H1 (cell line): Measurements from ENCODE around the gene NLK. TPM values are rescaled to one million over a fixed set of nuclear protein-coding genes. Genes with fewer than 3 reads are reported as not detected.

Experiments used
- CTCF ChIA-PET: fragments of 300-600 bp; sonication (Branson Sonifier 250); formaldehyde crosslinking; loops from one replicate; lab custom pipeline; 2021; ENCODE audit not compliant: partially characterized antibody; lab: Charles Lee
- POLR2A ChIA-PET: fragments of 300-600 bp; sonication (Branson Sonifier 250); formaldehyde crosslinking; loops from one replicate; lab custom pipeline; 2021; ENCODE audit warnings: inconsistent platforms; ENCODE audit not compliant: partially characterized antibody; lab: Charles Lee
- DNase-seq, 2 experiments: peaks; one replicate each; pipeline versions ENCODE4 v3.0.0 to v3.0.0-alpha.2; 2010 to 2022; ENCODE audit warnings: low spot score in 2 of 2, low read depth in 1 of 2, mixed read lengths in 1 of 2
- FAIRE-seq: peaks from 2 replicates; lab custom pipeline; 2011; peaks lifted over from hg19 to GRCh38; lab: Jason Lieb, UNC
- H2AFZ ChIP-seq: 2 replicates; pipeline ENCODE4 v1.8.1; 2012; ENCODE audit warnings: low read length, inconsistent platforms
- H2AK5ac ChIP-seq: 2 replicates; pipeline ENCODE4 v1.6.1; 2013; ENCODE audit warnings: low read depth, low read length
- H2BK120ac ChIP-seq: replicated peaks from 2 replicates; pipeline ENCODE3; 2013; ENCODE audit warnings: low read depth, low read length, inconsistent platforms
- H2BK12ac ChIP-seq: 2 replicates; pipeline ENCODE4 v1.6.1; 2013; ENCODE audit warnings: low read depth, low read length
- H2BK15ac ChIP-seq: 2 replicates; pipeline ENCODE4 v1.6.1; 2013; ENCODE audit warnings: low read length
- H2BK20ac ChIP-seq: 2 replicates; pipeline ENCODE4 v1.6.1; 2013; ENCODE audit warnings: low read length
- H2BK5ac ChIP-seq: 2 replicates; pipeline ENCODE4 v1.6.1; 2013; ENCODE audit warnings: low read depth, low read length
- H3K14ac ChIP-seq: 2 replicates; pipeline ENCODE4 v1.6.1; 2013; ENCODE audit warnings: inconsistent platforms; ENCODE audit not compliant: insufficient read length
- H3K18ac ChIP-seq: 2 replicates; pipeline ENCODE4 v1.6.1; 2013; ENCODE audit warnings: low read length; ENCODE audit errors: extremely low read depth
- H3K23ac ChIP-seq: 2 replicates; pipeline ENCODE4 v1.6.1; 2013; ENCODE audit warnings: inconsistent platforms; ENCODE audit not compliant: insufficient read length
- H3K23me2 ChIP-seq: 2 replicates; pipeline ENCODE4 v1.6.1; 2013; ENCODE audit warnings: low read depth, low read length
- H3K27ac ChIP-seq: 2 replicates; pipeline ENCODE4 v1.6.1; 2011; ENCODE audit warnings: low read depth, low read length, inconsistent platforms
- H3K27me3 ChIP-seq, 4 experiments: replicated peaks in 1 of 4; 1 replicate in 1 of 4; 2 replicates in 3 of 4; pipeline versions ENCODE4 v1.6.1 to v1.8.1; 2011 to 2013; ENCODE audit warnings: low read length in 3 of 4, mild to moderate bottlenecking in 3 of 4, inconsistent platforms in 2 of 4, mixed read lengths in 2 of 4, moderate library complexity in 1 of 4; ENCODE audit not compliant: control insufficient read depth in 3 of 4, insufficient read depth in 3 of 4; ENCODE audit errors: extremely low read depth in 1 of 4
- H3K36me3 ChIP-seq, 4 experiments: 2 replicates each; pipeline versions ENCODE4 v1.6.1 to v1.8.1; 2011 to 2013; ENCODE audit warnings: mild to moderate bottlenecking in 4 of 4, low read length in 3 of 4, moderate library complexity in 2 of 4, control low read depth in 1 of 4, inconsistent platforms in 1 of 4; ENCODE audit not compliant: insufficient read depth in 4 of 4, control insufficient read depth in 2 of 4
- H3K4ac ChIP-seq: replicated peaks from 2 replicates; pipeline ENCODE3; 2013; ENCODE audit warnings: low read length, low read depth, mixed read lengths, inconsistent platforms; ENCODE audit not compliant: insufficient read length
- H3K4me1 ChIP-seq, 4 experiments: replicated peaks in 1 of 4; 1 replicate in 1 of 4; 2 replicates in 3 of 4; pipeline versions ENCODE4 v1.6.1 to v1.8.1; 2011 to 2013; ENCODE audit warnings: low read length in 3 of 4, inconsistent platforms in 2 of 4, mixed read lengths in 1 of 4; ENCODE audit not compliant: insufficient read depth in 4 of 4, control insufficient read depth in 3 of 4
- H3K4me2 ChIP-seq, 2 experiments: 2 replicates each; pipeline versions ENCODE4 v1.6.1 to v1.8.1; 2011 to 2013; ENCODE audit warnings: low read depth in 2 of 2, low read length in 2 of 2, control low read depth in 1 of 2, inconsistent platforms in 1 of 2, mild to moderate bottlenecking in 1 of 2; ENCODE audit not compliant: insufficient read depth in 1 of 2
- H3K4me3 ChIP-seq, 4 experiments: fragments of 200-600, 300-600 bp in 1 of 4; sonication (generic), shearing (Covaris generic), sonication (Bioruptor Twin) in 1 of 4; 2 replicates each; pipeline versions ENCODE4 v1.5.1 to v1.8.1; 2011 to 2016; ENCODE audit warnings: low read length in 4 of 4, low read depth in 3 of 4, control low read depth in 2 of 4, inconsistent platforms in 2 of 4, mild to moderate bottlenecking in 2 of 4, mixed read lengths in 1 of 4, moderate library complexity in 1 of 4; ENCODE audit not compliant: insufficient read depth in 2 of 4; ENCODE audit errors: extremely low read depth in 1 of 4
- H3K56ac ChIP-seq: replicated peaks from 2 replicates; pipeline ENCODE3; 2013; ENCODE audit warnings: low read depth, mild to moderate bottlenecking, mixed read lengths, low read length, inconsistent platforms; ENCODE audit not compliant: insufficient read length
- H3K79me1 ChIP-seq: 2 replicates; pipeline ENCODE4 v1.6.1; 2013; ENCODE audit warnings: low read depth, low read length, control low read depth
- H3K79me2 ChIP-seq, 2 experiments: 2 replicates each; pipeline versions ENCODE4 v1.6.1 to v1.8.1; 2012 to 2013; ENCODE audit warnings: low read length in 2 of 2, mild to moderate bottlenecking in 2 of 2, inconsistent platforms in 1 of 2; ENCODE audit not compliant: insufficient read depth in 2 of 2, control insufficient read depth in 1 of 2
- H3K9ac ChIP-seq, 4 experiments: replicated peaks in 1 of 4; 1 replicate in 1 of 4; 2 replicates in 3 of 4; pipeline versions ENCODE4 v1.6.1 to v1.8.1; 2011 to 2013; ENCODE audit warnings: low read depth in 3 of 4, low read length in 3 of 4, control low read depth in 2 of 4, mild to moderate bottlenecking in 2 of 4, moderate library complexity in 2 of 4, inconsistent platforms in 1 of 4; ENCODE audit errors: extremely low read depth in 1 of 4
- H3K9me3 ChIP-seq, 2 experiments: 2 replicates each; pipeline versions ENCODE4 v1.6.1 to v1.8.1; 2012 to 2013; ENCODE audit warnings: mild to moderate bottlenecking in 2 of 2, moderate library complexity in 2 of 2, control low read depth in 1 of 2, inconsistent platforms in 1 of 2, low read depth in 1 of 2, low read length in 1 of 2, mixed read lengths in 1 of 2; ENCODE audit not compliant: insufficient read depth in 2 of 2
- H4K20me1 ChIP-seq, 2 experiments: replicated peaks in 1 of 2; 2 replicates each; pipeline versions ENCODE3 to v1.8.1; 2011 to 2013; ENCODE audit warnings: inconsistent platforms in 2 of 2, low read length in 2 of 2, mild to moderate bottlenecking in 1 of 2; ENCODE audit not compliant: insufficient read depth in 2 of 2, control insufficient read depth in 1 of 2
- H4K5ac ChIP-seq: 2 replicates; pipeline ENCODE4 v1.6.1; 2013; ENCODE audit warnings: low read length, low read depth, mixed read lengths, inconsistent platforms; ENCODE audit not compliant: insufficient read length
- H4K8ac ChIP-seq: 2 replicates; pipeline ENCODE4 v1.8.0; 2013; ENCODE audit warnings: mild to moderate bottlenecking, moderate library complexity, low read length, inconsistent platforms; ENCODE audit not compliant: insufficient read depth; ENCODE audit errors: extremely low read depth
- H4K91ac ChIP-seq: replicated peaks from 2 replicates; pipeline ENCODE3; 2013; ENCODE audit warnings: low read length, mixed read lengths, inconsistent platforms; ENCODE audit not compliant: insufficient read length
- EGR1 ChIP-seq: IDR thresholded peaks from 2 replicates; pipeline ENCODE4 v1.6.1; 2011; ENCODE audit warnings: low read depth, low read length, borderline replicate concordance
- GABPA ChIP-seq: IDR thresholded peaks from 2 replicates; pipeline ENCODE4 v1.6.1; 2011; ENCODE audit warnings: mild to moderate bottlenecking, low read length, moderate library complexity, borderline replicate concordance; ENCODE audit not compliant: insufficient read depth
- KDM4A ChIP-seq: IDR thresholded peaks from one replicate; pipeline ENCODE4 v1.7.1; 2012; ENCODE audit warnings: low read depth, mild to moderate bottlenecking, moderate library complexity, low read length, inconsistent platforms; ENCODE audit not compliant: severe bottlenecking
- POLR2A ChIP-seq, 2 experiments: IDR thresholded peaks; 1 replicate in 1 of 2; 2 replicates in 1 of 2; pipeline ENCODE4 v1.6.1; 2011; ENCODE audit warnings: low read depth in 2 of 2, low read length in 2 of 2, mild to moderate bottlenecking in 2 of 2; ENCODE audit errors: control extremely low read depth in 1 of 2
- POLR2AphosphoS5 ChIP-seq: IDR thresholded peaks from 2 replicates; pipeline ENCODE4 v1.6.1; 2011; ENCODE audit warnings: low read depth, low read length
- POU5F1 ChIP-seq: IDR thresholded peaks from 2 replicates; pipeline ENCODE4 v1.6.1; 2011; ENCODE audit warnings: low read depth, mild to moderate bottlenecking, low read length, moderate library complexity
- SP2 ChIP-seq: IDR thresholded peaks from 2 replicates; pipeline ENCODE4 v1.6.1; 2012; ENCODE audit warnings: mild to moderate bottlenecking, low read length, inconsistent platforms
- SP4 ChIP-seq: IDR thresholded peaks from 2 replicates; pipeline ENCODE4 v1.6.1; 2012; ENCODE audit warnings: low read length, inconsistent platforms
- TAF1 ChIP-seq: IDR thresholded peaks from 2 replicates; pipeline ENCODE4 v1.6.1; 2011; ENCODE audit warnings: mild to moderate bottlenecking, low read depth, low read length
- TBP ChIP-seq: IDR thresholded peaks from 2 replicates; pipeline ENCODE4 v1.6.1; 2011; ENCODE audit warnings: low read depth, low read length, improper control_type of control experiment
- TCF12 ChIP-seq: IDR thresholded peaks from 2 replicates; pipeline ENCODE4 v1.6.1; 2011; ENCODE audit warnings: low read depth, mild to moderate bottlenecking, low read length
- WGBS, 2 experiments: shearing (Covaris generic) in 1 of 2; methylation state at CpG; one replicate each; pipeline versions ENCODE4 v1.1.6 to v1.1.7; 2013 to 2015; ENCODE audit warnings: low lambda C conversion rate in 2 of 2, mixed read lengths in 2 of 2, inconsistent platforms in 1 of 2, low coverage in 1 of 2, missing lambda C conversion rate in 1 of 2; ENCODE audit not compliant: insufficient replicate concordance in 2 of 2, insufficient coverage in 1 of 2, insufficient read length in 1 of 2; ENCODE audit errors: extremely low coverage in 1 of 2, missing lambda C conversion rate in 1 of 2; 5-methylcytosine and 5-hydroxymethylcytosine counted together
- polyA plus RNA-seq, 7 experiments: library from polyadenylated mRNA; depleted of rRNA in 3 of 7; stranded (reverse) in 5 of 7; unstranded in 2 of 7; fragments of >200 nt in 5 of 7; fragments of 200-250 nt in 2 of 7; gene quantifications; 1 replicate in 5 of 7; 2 replicates in 1 of 7; 4 replicates in 1 of 7; pipeline versions ENCODE4 v1.2.1 to v1.2.3, GENCODE V29; 2011 to 2013; ENCODE audit warnings: missing spikeins in 2 of 7, mixed read lengths in 2 of 7
- total RNA-seq: library from RNA; stranded (reverse); fragmentation: NEBNext Ultra II Directional; extraction: Animal tissue kit (Norgen Biotek cat#: 25700); gene quantifications from 2 replicates; pipeline ENCODE4 v1.2.1, GENCODE V29; 2021

NLK gene
- total and polyA plus RNA-seq, 2 of the 8 experiments (the other 6 are each of a cell fraction or from before 2014, with no cell fraction given), result 30.8 to 49.9 TPM

DNA sequence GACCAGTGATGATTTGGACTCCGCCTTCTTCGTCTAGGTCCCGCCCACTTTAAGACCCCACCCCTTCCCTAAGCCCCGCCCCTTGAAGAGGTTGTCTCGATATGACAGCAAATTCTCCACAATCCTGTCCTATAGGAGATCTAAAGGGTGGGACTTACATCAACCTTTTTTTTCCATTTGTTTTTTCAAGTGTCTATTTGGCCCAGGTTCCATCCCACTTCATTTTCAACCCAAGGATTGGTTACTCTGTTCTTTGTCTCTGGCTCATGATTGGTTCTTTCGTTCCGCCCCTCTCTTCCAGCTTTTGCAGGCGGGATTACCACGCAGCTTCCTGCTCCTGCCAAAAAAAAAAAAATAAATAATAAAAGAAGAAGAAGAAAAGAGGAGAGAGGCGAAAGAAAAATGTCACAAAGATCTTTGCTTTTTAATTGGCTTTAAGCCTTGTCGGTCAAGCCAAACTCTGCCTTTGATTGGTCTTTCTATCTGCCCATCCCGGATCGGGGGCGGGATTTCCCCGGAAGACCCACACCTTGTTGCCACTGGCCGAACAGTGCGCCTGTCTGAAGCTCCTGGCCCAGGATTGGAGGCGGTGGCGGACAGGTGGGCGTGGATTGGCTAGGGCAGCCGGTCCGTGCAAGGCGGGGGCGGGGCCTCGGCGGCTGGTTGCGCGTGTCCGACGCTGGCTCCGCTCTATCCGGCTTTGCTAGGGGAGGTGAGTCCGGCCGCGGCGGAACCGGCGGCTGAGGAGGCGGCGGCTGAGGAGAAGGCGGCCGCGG, 1.2 kb upstream of the NLK start:
- Histone ChIP-seq H3K56ac (no peak overlapping the region), H3K4me3 (peak overlapping the region; percentile 20 to 85 (median 56); a peak in 6 of 8 replicates), H2BK120ac (no peak overlapping the region), H3K4ac (no peak overlapping the region), H3K27me3 (no peaks in the 10 kb centered on the region), H3K36me3 (peaks cover 0 to 15% (median 0%) of the 10 kb centered on the region in 4 experiments; a peak in 1 of 8 replicates), H4K8ac (no peak overlapping the region), H3K14ac (no peak overlapping the region), H2BK12ac (no peak overlapping the region), H3K9ac (no peak overlapping the region), H3K23ac (no peak overlapping the region), H3K79me1 (peaks cover 2% of the 10 kb centered on the region; the same call in 1 of the 2 replicates), H2BK20ac (no peak overlapping the region), H3K4me2 (peak overlapping the region; percentile 53 to 88), H4K5ac (no peak overlapping the region), H3K9me3 (no peaks in the 10 kb centered on the region), H4K91ac (no peak overlapping the region), H2AFZ (no peak overlapping the region; the same call in 1 of the 2 replicates), H3K4me1 (peaks cover 0 to 13% (median 7%) of the 10 kb centered on the region in 4 experiments; a peak in 5 of 7 replicates), H3K18ac (no peak overlapping the region), H2BK15ac (no peak overlapping the region), H2AK5ac (no peak overlapping the region), H3K79me2 (peaks cover 17 to 43% of the 10 kb centered on the region in 2 experiments), H4K20me1 (peaks cover 2 to 5% of the 10 kb centered on the region in 2 experiments), H3K23me2 (peaks cover 7% of the 10 kb centered on the region; the same call in 1 of the 2 replicates), H2BK5ac (no peak overlapping the region), H3K27ac (no peak overlapping the region)
- WGBS, 2 experiments, result 2% methylated on average over 22 of the region's 43 CpGs; no CpG with 5 or more reads in 1 of the 2 experiments
- CTCF ChIA-PET, result interaction anchor here (0.8 to 1.2 kb wide), 2 partner anchors 192 to 201 kb away, joined by 3 read pairs; no protein-coding TSS in a partner anchor
- POLR2A ChIA-PET, result interaction anchor here (1.0 to 1.2 kb wide), 2 partner anchors 10 to 52 kb away, joined by 5 read pairs; no protein-coding TSS in a partner anchor
- FAIRE-seq, result peak; percentile 98
- DNase-seq, result peak; percentile 98 to 99
- peak; percentile 75; the same call in 1 of the 2 replicates for TF ChIP-seq TCF12
- TF ChIP-seq EGR1, result peak; percentile 40; the same call in 1 of the 2 replicates
- TF ChIP-seq TBP, result peak; percentile 80
- TF ChIP-seq KDM4A, result no peak
- TF ChIP-seq SP2, result peak; percentile 99
- peak; percentile 27; the same call in 1 of the 2 replicates for TF ChIP-seq GABPA
- peak in 1 of 2 experiments; percentile 63; a peak in 2 of 3 replicates for TF ChIP-seq POLR2A (IDR thresholded peaks at IDR 0.05; ENCODE audit: control extremely low read depth in 1 of 2, low read depth in 2 of 2, low read length in 2 of 2)
- 0 out of 2 replicates have a peak, but pooled peaks have one; percentile 32 for TF ChIP-seq POLR2AphosphoS5
- TF ChIP-seq POU5F1, result no peak
- TF ChIP-seq TAF1, result peak; percentile 89
- peak; percentile 92 for TF ChIP-seq SP4
